HEK293 (cell line): ENCODE results near the gene PHAX.

Experiments used
- CTCF ChIA-PET: fragments of 350-600 bp; formaldehyde crosslinking; extraction: SDS; loops from one replicate; lab custom pipeline; 2021; ENCODE audit warnings: antibody characterized with exemption; lab: Yijun Ruan, JAX
- POLR2A ChIA-PET: fragments of 300-600 bp; formaldehyde crosslinking; extraction: SDS; loops from one replicate; lab custom pipeline; 2020; ENCODE audit warnings: antibody characterized with exemption, inconsistent platforms; lab: Yijun Ruan, JAX
- H3K27ac ChIP-seq: fragments of 200-500 bp; sonication (Bioruptor generic); 2 replicates; pipeline ENCODE4 v1.5.1; 2014; ENCODE audit warnings: low read depth, low read length, control low read depth, inconsistent platforms; ENCODE audit errors: extremely low read depth
- H3K36me3 ChIP-seq, 2 experiments: fragments of 200-500 bp in 1 of 2; sonication (Bioruptor generic) in 1 of 2; 1 replicate in 1 of 2; 2 replicates in 1 of 2; pipeline ENCODE4 v1.5.1; 2014 to 2017; ENCODE audit warnings: inconsistent platforms in 2 of 2, low read length in 2 of 2; ENCODE audit not compliant: control insufficient read depth in 2 of 2, insufficient read depth in 1 of 2
- H3K4me1 ChIP-seq: fragments of 200-500 bp; sonication (Bioruptor generic); 2 replicates; pipeline ENCODE4 v1.5.1; 2014; ENCODE audit warnings: mild to moderate bottlenecking, low read length, inconsistent platforms; ENCODE audit not compliant: control insufficient read depth, insufficient read depth
- H3K4me3 ChIP-seq: 2 replicates; pipeline ENCODE4 v1.5.1; 2011; ENCODE audit warnings: low read depth, mild to moderate bottlenecking, control low read depth, low read length, moderate library complexity
- H3K9me3 ChIP-seq: fragments of 200-500 bp; sonication (Bioruptor generic); 2 replicates; pipeline ENCODE4 v1.5.1; 2014; ENCODE audit warnings: low read depth, low read length, inconsistent platforms; ENCODE audit not compliant: control insufficient read depth, insufficient read depth
- EGR2 ChIP-seq: fragments of 450-650 bp; formaldehyde crosslinking; IDR thresholded peaks from 2 replicates; pipeline ENCODE4 v1.5.1; 2016; ENCODE audit warnings: low read depth, missing biosample characterization, missing genetic modification characterization
- ELK4 ChIP-seq: IDR thresholded peaks from 2 replicates; pipeline ENCODE4 v1.6.1; 2011; ENCODE audit warnings: mild to moderate bottlenecking, low read depth, low read length, borderline replicate concordance
- FEZF1 ChIP-seq: fragments of 450-650 bp; formaldehyde crosslinking; IDR thresholded peaks from 2 replicates; pipeline ENCODE4 v1.5.1; 2016; ENCODE audit warnings: missing biosample characterization, missing genetic modification characterization
- IKZF3 ChIP-seq: fragments of 450-650 bp; IDR thresholded peaks from 2 replicates; pipeline ENCODE4 v1.5.0; 2018; ENCODE audit warnings: missing biosample characterization, mild to moderate bottlenecking, missing genetic modification characterization, moderate library complexity
- KLF1 ChIP-seq: fragments of 450-650 bp; formaldehyde crosslinking; IDR thresholded peaks from 2 replicates; pipeline ENCODE4 v1.5.1; 2016; ENCODE audit warnings: missing biosample characterization, missing genetic modification characterization
- MZF1 ChIP-seq: fragments of 450-650 bp; formaldehyde crosslinking; IDR thresholded peaks from 2 replicates; pipeline ENCODE4 v1.5.1; 2017; ENCODE audit warnings: missing biosample characterization, missing genetic modification characterization, borderline replicate concordance
- SALL2 ChIP-seq: fragments of 450-650 bp; formaldehyde crosslinking; IDR thresholded peaks from 2 replicates; pipeline ENCODE4 v1.5.0; 2017; ENCODE audit warnings: missing biosample characterization, mild to moderate bottlenecking, missing genetic modification characterization, borderline replicate concordance
- TRIM28 ChIP-seq: IDR thresholded peaks from 2 replicates; pipeline ENCODE4 v1.6.1; 2011; ENCODE audit warnings: low read length, control low read depth, borderline replicate concordance
- ZBTB1 ChIP-seq: fragments of 450-650 bp; formaldehyde crosslinking; IDR thresholded peaks from 2 replicates; pipeline ENCODE4 v1.5.1; 2016; ENCODE audit warnings: missing biosample characterization, missing genetic modification characterization
- ZBTB21 ChIP-seq: fragments of 450-650 bp; formaldehyde crosslinking; IDR thresholded peaks from 2 replicates; pipeline ENCODE4 v1.5.1; 2017; ENCODE audit warnings: missing biosample characterization, missing genetic modification characterization
- ZNF121 ChIP-seq: fragments of 450-650 bp; formaldehyde crosslinking; IDR thresholded peaks from 2 replicates; pipeline ENCODE4 v1.5.1; 2016; ENCODE audit warnings: missing biosample characterization, missing genetic modification characterization
- ZNF140 ChIP-seq: fragments of 450-650 bp; formaldehyde crosslinking; IDR thresholded peaks from 2 replicates; pipeline ENCODE4 v1.5.1; 2016; ENCODE audit warnings: missing biosample characterization, missing genetic modification characterization
- ZNF19 ChIP-seq: fragments of 450-650 bp; formaldehyde crosslinking; IDR thresholded peaks from 2 replicates; pipeline ENCODE4; 2016; ENCODE audit warnings: missing biosample characterization, missing genetic modification characterization, low read depth
- ZNF221 ChIP-seq: fragments of 450-650 bp; formaldehyde crosslinking; IDR thresholded peaks from 2 replicates; pipeline ENCODE4 v1.5.1; 2017; ENCODE audit warnings: missing biosample characterization, missing genetic modification characterization, borderline replicate concordance
- ZNF223 ChIP-seq: fragments of 450-650 bp; formaldehyde crosslinking; IDR thresholded peaks from 2 replicates; pipeline ENCODE4 v1.5.1; 2016; ENCODE audit warnings: missing biosample characterization, missing genetic modification characterization
- ZNF473 ChIP-seq: fragments of 450-650 bp; formaldehyde crosslinking; IDR thresholded peaks from 2 replicates; pipeline ENCODE4 v1.5.1; 2017; ENCODE audit warnings: missing biosample characterization, missing genetic modification characterization
- ZNF514 ChIP-seq: fragments of 450-650 bp; formaldehyde crosslinking; IDR thresholded peaks from 2 replicates; pipeline ENCODE4 v1.5.1; 2016; ENCODE audit warnings: missing biosample characterization, missing genetic modification characterization
- ZNF623 ChIP-seq: fragments of 450-650 bp; formaldehyde crosslinking; IDR thresholded peaks from 2 replicates; pipeline ENCODE4 v1.5.1; 2016; ENCODE audit warnings: missing biosample characterization, missing genetic modification characterization
- ZNF624 ChIP-seq: fragments of 450-650 bp; formaldehyde crosslinking; IDR thresholded peaks from 2 replicates; pipeline ENCODE4 v1.5.1; 2017; ENCODE audit warnings: missing biosample characterization, missing genetic modification characterization
- ZNF645 ChIP-seq: fragments of 450-650 bp; formaldehyde crosslinking; IDR thresholded peaks from 2 replicates; pipeline ENCODE4; 2016; ENCODE audit warnings: missing biosample characterization, missing genetic modification characterization
- ZNF660 ChIP-seq: fragments of 450-650 bp; IDR thresholded peaks from 2 replicates; pipeline ENCODE4 v1.5.1; 2018; ENCODE audit warnings: missing biosample characterization, mild to moderate bottlenecking, missing genetic modification characterization
- TF ChIP-seq, protein P1 (sequence below): fragments of 450-650 bp; formaldehyde crosslinking; IDR thresholded peaks from 2 replicates; pipeline ENCODE4 v1.5.1; 2017; ENCODE audit warnings: missing biosample characterization, mild to moderate bottlenecking, missing genetic modification characterization, moderate library complexity

PHAX gene

GRCh38 chr5:126635585-126635984, 34.8 kb downstream of the PHAX start:
- no peak overlapping the region for H3K4me3 ChIP-seq
- POLR2A ChIA-PET: no interaction called here
- no peaks in the 10 kb centered on the region for H3K36me3 ChIP-seq
- CTCF ChIA-PET: interaction anchor here (0.6 kb wide), 1 partner anchor 929 kb away, joined by 3 read pairs; no protein-coding TSS in a partner anchor
- H3K4me1 ChIP-seq: no peaks in the 10 kb centered on the region; the same call in 1 of the 2 replicates
- no peak overlapping the region for H3K27ac ChIP-seq
- TF ChIP-seq ZNF121 (tag by site-specific recombination): peak; percentile 82
- TF ChIP-seq EGR2 (tag by site-specific recombination): no peak
- TF ChIP-seq, all 188 proteins: peak for 1
- no peaks in the 10 kb centered on the region for H3K9me3 ChIP-seq

DNA sequence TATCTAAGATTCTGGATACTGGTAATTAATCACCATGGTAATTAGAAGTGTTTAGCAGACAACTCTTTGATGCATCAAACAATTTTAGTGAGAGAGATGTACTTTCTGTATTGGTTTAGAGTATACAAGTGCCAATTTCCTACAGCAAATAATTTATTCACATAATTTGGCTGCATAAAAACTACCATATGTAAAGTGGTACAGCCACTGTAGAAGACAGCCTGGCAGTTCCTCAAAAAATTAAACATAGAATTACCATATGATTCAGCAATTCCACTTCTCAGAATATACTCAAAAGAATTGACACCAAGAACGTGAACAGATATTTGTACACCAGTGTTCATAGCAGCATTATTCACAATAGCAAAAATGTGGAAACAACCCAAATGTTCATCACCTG, 36.2 kb downstream of the PHAX start:
- Histone ChIP-seq H3K4me1 (no peaks in the 10 kb centered on the region), H3K9me3 (no peaks in the 10 kb centered on the region), H3K4me3 (no peak overlapping the region), H3K36me3 (no peaks in the 10 kb centered on the region), H3K27ac (no peak overlapping the region)
- CTCF ChIA-PET: interaction anchor here (0.7 kb wide), 1 partner anchor 41 kb away, joined by 3 read pairs; no protein-coding TSS in a partner anchor
- POLR2A ChIA-PET: no interaction called here
- no peak for TF ChIP-seq ZBTB21 (tag by site-specific recombination)
- TF ChIP-seq SALL2 (tag by site-specific recombination): no peak
- TF ChIP-seq ZNF660 (tag by site-specific recombination): no peak

- no peaks in the 10 kb centered on the region for H3K4me1 ChIP-seq
- no peaks in the 10 kb centered on the region for H3K36me3 ChIP-seq
- TF ChIP-seq ZNF624 (tag by site-specific recombination) (no peak), ZBTB1 (tag by site-specific recombination) (no peak), IKZF3 (tag by site-specific recombination) (no peak), ZNF514 (tag by site-specific recombination) (no peak), KLF1 (tag by site-specific recombination) (no peak)
- TF ChIP-seq, protein P1, sequence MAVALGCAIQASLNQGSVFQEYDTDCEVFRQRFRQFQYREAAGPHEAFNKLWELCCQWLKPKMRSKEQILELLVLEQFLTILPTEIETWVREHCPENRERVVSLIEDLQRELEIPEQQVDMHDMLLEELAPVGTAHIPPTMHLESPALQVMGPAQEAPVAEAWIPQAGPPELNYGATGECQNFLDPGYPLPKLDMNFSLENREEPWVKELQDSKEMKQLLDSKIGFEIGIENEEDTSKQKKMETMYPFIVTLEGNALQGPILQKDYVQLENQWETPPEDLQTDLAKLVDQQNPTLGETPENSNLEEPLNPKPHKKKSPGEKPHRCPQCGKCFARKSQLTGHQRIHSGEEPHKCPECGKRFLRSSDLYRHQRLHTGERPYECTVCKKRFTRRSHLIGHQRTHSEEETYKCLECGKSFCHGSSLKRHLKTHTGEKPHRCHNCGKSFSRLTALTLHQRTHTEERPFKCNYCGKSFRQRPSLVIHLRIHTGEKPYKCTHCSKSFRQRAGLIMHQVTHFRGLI (tag by site-specific recombination): no peak
- no peaks in the 10 kb centered on the region for H3K9me3 ChIP-seq
- no peak overlapping the region for H3K27ac ChIP-seq
- ChIA-PET POLR2A (interaction anchor here (1.0 kb wide), 1 partner anchor 138 kb away, joined by 3 read pairs; no protein-coding TSS in a partner anchor), CTCF (interaction anchor here (0.7 to 1.2 kb wide), 6 partner anchors 12 to 673 kb away, joined by 3 read pairs; no protein-coding TSS in a partner anchor)
- no peak overlapping the region for H3K4me3 ChIP-seq
Observed at GRCh38 chr5:126640866-126641265, 40.1 kb downstream of the PHAX start.

GRCh38 chr5:126641387-126641786, 40.6 kb downstream of the PHAX start:
- no peak for TF ChIP-seq ELK4
- no peak for TF ChIP-seq FEZF1
- TF ChIP-seq ZNF645: no peak
- TF ChIP-seq ZNF221 (tag by site-specific recombination): no peak
- no peak for TF ChIP-seq ZNF623 (tag by site-specific recombination)
- no peak for TF ChIP-seq ZNF19 (tag by site-specific recombination)
- TF ChIP-seq MZF1: no peak
- TF ChIP-seq ZNF223 (tag by site-specific recombination): no peak
- TF ChIP-seq TRIM28: no peak
- TF ChIP-seq ZNF473 (tag by site-specific recombination): no peak
- TF ChIP-seq ZNF140 (tag by site-specific recombination): no peak
- H3K9me3 ChIP-seq: no peaks in the 10 kb centered on the region
- CTCF ChIA-PET: interaction anchor here (0.7 to 1.2 kb wide), 5 partner anchors 11 to 673 kb away, joined by 3 read pairs; no protein-coding TSS in a partner anchor

More at GRCh38 chr5:126641387-126641786, 40.6 kb downstream of the PHAX start:
- Histone ChIP-seq H3K27ac (no peak overlapping the region), H3K36me3 (no peaks in the 10 kb centered on the region), H3K4me3 (no peak overlapping the region), H3K4me1 (no peaks in the 10 kb centered on the region)
- POLR2A ChIA-PET: interaction anchor here (1.0 kb wide), 1 partner anchor 137 kb away, joined by 3 read pairs; no protein-coding TSS in a partner anchor
